ENCODE data around the gene TRIM52. TPM values are rescaled to one million over a fixed set of nuclear protein-coding genes. Genes with fewer than 3 reads are reported as not detected.

The TRIM52 gene
- total and polyA plus RNA-seq, 2 of the 4 experiments (the other 2 are of a cell fraction): 2.3 to 6.9 TPM

GRCh38 chr5:181259974-181260719 lies 796 bp downstream of the TRIM52 start:
- Histone ChIP-seq H3K27ac (ENCODE audit: insufficient read depth, low read length) (peak overlapping the region; percentile 84), H3K4me1 (ENCODE audit: control insufficient read depth, insufficient read depth, low read length) (peaks cover 2% of the 10 kb centered on the region; the same call in 1 of the 2 replicates), H3K27me3 (ENCODE audit: control insufficient read depth, insufficient read depth, low read length) (no peaks in the 10 kb centered on the region), H3K4me3 (ENCODE audit: insufficient read depth, low read depth, low read length) (peak overlapping the region; percentile 95), H3K9ac (ENCODE audit: low read depth, low read length) (peak overlapping the region; percentile 95), H2BK120ac (ENCODE audit: low read depth, low read length) (no peak overlapping the region), H4K5ac (ENCODE audit: low read depth, low read length) (peak overlapping the region; percentile 72), H4K91ac (ENCODE audit: insufficient read depth, low read depth, low read length) (peak overlapping the region; percentile 76; the same call in 1 of the 2 replicates), H3K4ac (ENCODE audit: low read depth, low read length) (peak overlapping the region; percentile 79), H3K23ac (ENCODE audit: low read depth, low read length) (peak overlapping the region; percentile 57), H3K4me2 (ENCODE audit: low read depth, low read length) (peak overlapping the region; percentile 98), H3K18ac (ENCODE audit: low read depth, low read length) (no peak overlapping the region), H2AK9ac (replicated peaks; ENCODE audit: low read depth, low read length, poor library complexity) (peak overlapping the region; percentile 98), H3K14ac (replicated peaks; ENCODE audit: low read depth, low read length) (peak overlapping the region; percentile 76), H4K8ac (ENCODE audit: low read depth in 2 of 2, low read length in 2 of 2) (peak overlapping the region; percentile 61 to 82; a peak in 3 of 4 replicates), H2BK15ac (ENCODE audit: low read depth, low read length) (no peak overlapping the region), H3K36me3 (ENCODE audit: control insufficient read depth, insufficient read depth, low read length) (peaks cover 7% of the 10 kb centered on the region; the same call in 1 of the 2 replicates), H4K20me1 (ENCODE audit: insufficient read depth, low read length) (peaks cover 34% of the 10 kb centered on the region), H2BK5ac (ENCODE audit: low read depth, low read length, poor library complexity, severe bottlenecking) (peak overlapping the region; percentile 78), H3K56ac (ENCODE audit: extremely low read depth, insufficient read depth, low read length) (peak overlapping the region; percentile 56; the same call in 1 of the 2 replicates), H3K9me3 (ENCODE audit: control insufficient read depth, insufficient read depth, low read length) (no peaks in the 10 kb centered on the region), H3K9me1 (ENCODE audit: insufficient read depth, low read length) (peaks cover 7% of the 10 kb centered on the region), H2AK5ac (ENCODE audit: low read depth, low read length) (peak overlapping the region; percentile 96), H2AFZ (replicated peaks; ENCODE audit: low read length, poor library complexity) (peak overlapping the region; percentile 93), H3K79me1 (ENCODE audit: low read depth in 1 of 2, low read length in 2 of 2) (peaks cover 8 to 57% of the 10 kb centered on the region in 2 experiments; a peak in 3 of 4 replicates), H2BK20ac (ENCODE audit: low read depth, low read length) (no peak overlapping the region)
- POLR2A ChIA-PET (ENCODE audit: unreplicated experiment): no interaction called here
- intact Hi-C loops (cut with micrococcal nuclease) (loop anchor here (5.0 kb wide), 1 partner anchor 73 kb away; no protein-coding TSS in a partner anchor), in situ Hi-C loops (cut with MboI; ENCODE audit: low sequenced_read_pairs) (loop anchor here (5.0 to 10.0 kb wide), 2 partner anchors 73 to 455 kb away; partner anchors contain the start of gene MGAT1), dilution Hi-C loops (cut with HindIII; ENCODE audit: low sequenced_read_pairs, unreplicated experiment) (no loop called here)
- ATAC-seq (ENCODE audit: low read depth) (no peak), DNase-seq (no peak)
- CTCF ChIA-PET: interaction anchor here (1.3 to 1.4 kb wide), 2 partner anchors 9 to 18 kb away, joined by 3 to 5 read pairs; no protein-coding TSS in a partner anchor
- no TSS peak for BruUV-seq (replicated peaks)
- 4% methylated on average over 12 of the region's 26 CpGs; no CpG with 5 or more reads in 1 of the 2 experiments for WGBS, 2 experiments (ENCODE audit: extremely low coverage in 2 of 2, insufficient read length in 1 of 2)
- TF ChIP-seq NFE2L2 (IDR thresholded peaks at IDR 0.05; ENCODE audit: low read depth, low read length) (no peak), MAZ (IDR thresholded peaks at IDR 0.05; ENCODE audit: borderline replicate concordance, low read depth, low read length) (no peak), RFX5 (IDR thresholded peaks at IDR 0.05; ENCODE audit: low read depth, low read length) (no peak), SMC3 (IDR thresholded peaks at IDR 0.05; ENCODE audit: low read depth, low read length) (no peak), RCOR1 (IDR thresholded peaks at IDR 0.05; ENCODE audit: insufficient replicate concordance, low read length) (no peak), MAFK (IDR thresholded peaks at IDR 0.05; ENCODE audit: low read depth, low read length) (no peak), ELK1 (IDR thresholded peaks at IDR 0.05; ENCODE audit: borderline replicate concordance, low read depth, low read length) (no peak), CHD1 (IDR thresholded peaks at IDR 0.05; ENCODE audit: low read depth, low read length) (no peak), MXI1 (IDR thresholded peaks at IDR 0.05; ENCODE audit: borderline replicate concordance, low read depth, low read length) (no peak), POLR2A (IDR thresholded peaks at IDR 0.05; ENCODE audit: low read depth, low read length) (no peak), USF2 (IDR thresholded peaks at IDR 0.05; ENCODE audit: low read depth, low read length) (no peak), CTCF (conservative IDR thresholded peaks at IDR 0.05; ENCODE audit: low read depth, low read length) (no peak), RAD21 (IDR thresholded peaks at IDR 0.05; ENCODE audit: low read length) (no peak), FOS (IDR thresholded peaks at IDR 0.05; ENCODE audit: low read depth, low read length) (no peak)

All from IMR-90 (cell line).